Smooth muscle cell (in vitro differentiated cells): ENCODE results near the gene LPAR1. TPM values are rescaled to one million over a fixed set of nuclear protein-coding genes. Genes with fewer than 3 reads are reported as not detected.

Source experiments
- DNase-seq: peaks from one replicate; lab custom pipeline; 2025; ENCODE audit not compliant: unreplicated experiment; lab: John Stamatoyannopoulos, UW
- H2AFZ ChIP-seq: fragments of 200-600 bp; sonication (generic); 2 replicates; pipeline ENCODE4 v1.6.0; 2016; ENCODE audit warnings: antibody characterized with exemption, low read depth, mild to moderate bottlenecking
- H3F3A ChIP-seq: fragments of 200-600 bp; sonication (generic); 2 replicates; pipeline ENCODE4 v1.6.0; 2017; ENCODE audit warnings: antibody characterized with exemption, low read depth
- H3K27ac ChIP-seq: fragments of 200-600 bp; sonication (generic); 2 replicates; pipeline ENCODE4 v1.5.1; 2016; ENCODE audit warnings: low read depth, mild to moderate bottlenecking
- H3K27me3 ChIP-seq: fragments of 200-600 bp; sonication (generic); 2 replicates; pipeline ENCODE4 v1.6.1; 2016; ENCODE audit warnings: low read depth, mild to moderate bottlenecking
- H3K36me3 ChIP-seq: fragments of 200-600 bp; sonication (generic); 2 replicates; pipeline ENCODE4 v1.5.1; 2016; ENCODE audit warnings: low read depth
- H3K4me1 ChIP-seq: fragments of 200-600 bp; sonication (generic); 2 replicates; pipeline ENCODE4 v1.5.1; 2016; ENCODE audit warnings: low read depth
- H3K4me2 ChIP-seq: fragments of 200-600 bp; sonication (generic); 2 replicates; pipeline ENCODE4 v1.6.0; 2016; ENCODE audit warnings: mild to moderate bottlenecking
- H3K4me3 ChIP-seq: fragments of 200-600 bp; sonication (generic); 2 replicates; pipeline ENCODE4 v1.5.1; 2016; ENCODE audit warnings: mild to moderate bottlenecking
- H3K79me2 ChIP-seq: fragments of 200-600 bp; sonication (generic); 2 replicates; pipeline ENCODE4 v1.6.0; 2016; ENCODE audit warnings: low read depth, mild to moderate bottlenecking
- H3K9ac ChIP-seq: fragments of 200-600 bp; sonication (generic); 2 replicates; pipeline ENCODE4 v1.6.0; 2016; ENCODE audit warnings: low read depth
- H3K9me3 ChIP-seq: fragments of 200-600 bp; sonication (generic); replicated peaks from 2 replicates; pipeline ENCODE4 v1.5.1; 2016; ENCODE audit warnings: low read depth
- H4K20me1 ChIP-seq: fragments of 200-600 bp; sonication (generic); 2 replicates; pipeline ENCODE4 v1.6.0; 2016; ENCODE audit warnings: low read depth
- CTCF ChIP-seq: fragments of 200-600 bp; sonication (generic); IDR thresholded peaks from 2 replicates; pipeline ENCODE4 v1.5.1; 2017; ENCODE audit warnings: borderline replicate concordance, mild to moderate bottlenecking, antibody characterized with exemption; ENCODE audit not compliant: insufficient read depth, poor library complexity, severe bottlenecking
- WGBS: methylation state at CpG from one replicate; pipeline ENCODE4 v1.1.7; 2016; ENCODE audit warnings: low lambda C conversion rate; 5-methylcytosine and 5-hydroxymethylcytosine counted together
- polyA plus RNA-seq: library from polyadenylated mRNA; unstranded; fragments of >200 nt; fragmentation: Nextera tagmentation; extraction: Ambion mirVana; gene quantifications from 2 replicates; pipeline ENCODE4 v1.2.1, GENCODE V29; 2016
- total RNA-seq: library from RNA; depleted of rRNA; stranded (reverse); fragments of >200 nt; gene quantifications from 2 replicates; pipeline ENCODE4 v1.2.3, GENCODE V29; 2014

The LPAR1 gene
- total and polyA plus RNA-seq, 2 experiments from 2014 or later: 20.5 to 21.3 TPM

- H3K36me3 ChIP-seq: no peaks in the 10 kb centered on the region
- WGBS: 87% methylated on average over 4 of the region's 4 CpGs
- no peak overlapping the region for H3K4me3 ChIP-seq
- no peak for TF ChIP-seq CTCF
- no peaks in the 10 kb centered on the region for H3K4me1 ChIP-seq
- H3K9me3 ChIP-seq: no peaks in the 10 kb centered on the region
- peaks cover 1% of the 10 kb centered on the region for H3K79me2 ChIP-seq
- H3K27me3 ChIP-seq: no peaks in the 10 kb centered on the region
- no peak for DNase-seq
- H3K27ac ChIP-seq: no peak overlapping the region
- no peak overlapping the region for H2AFZ ChIP-seq
- H3K4me2 ChIP-seq: no peak overlapping the region
- H4K20me1 ChIP-seq: peaks cover 5% of the 10 kb centered on the region
- H3K9ac ChIP-seq: no peak overlapping the region
- H3F3A ChIP-seq: no peaks in the 10 kb centered on the region
Measured at GRCh38 chr9:110951805-110952539, 86.3 kb downstream of the LPAR1 start.

GRCh38 chr9:110950041-110950645 lies 88.1 kb downstream of the LPAR1 start:
- Histone ChIP-seq H3K4me1 (no peaks in the 10 kb centered on the region), H3K36me3 (no peaks in the 10 kb centered on the region), H3K27me3 (no peaks in the 10 kb centered on the region), H3K9me3 (no peaks in the 10 kb centered on the region), H3K27ac (no peak overlapping the region), H2AFZ (no peak overlapping the region), H3K79me2 (no peaks in the 10 kb centered on the region), H3K4me3 (no peak overlapping the region), H4K20me1 (peaks cover 5% of the 10 kb centered on the region), H3K9ac (no peak overlapping the region), H3F3A (no peaks in the 10 kb centered on the region), H3K4me2 (no peak overlapping the region)
- WGBS: 85% methylated on average over 4 of the region's 4 CpGs
- no peak for DNase-seq
- TF ChIP-seq CTCF: no peak

GRCh38 chr9:110949081-110949480 lies 89.2 kb downstream of the LPAR1 start:
- TF ChIP-seq CTCF: no peak
- no peak for DNase-seq

GRCh38 chr9:110947491-110948044 lies 90.7 kb downstream of the LPAR1 start:
- Histone ChIP-seq H4K20me1 (no peaks in the 10 kb centered on the region), H3K9ac (no peak overlapping the region), H3K27me3 (no peaks in the 10 kb centered on the region), H3K4me2 (no peak overlapping the region), H3K4me1 (peaks cover 2% of the 10 kb centered on the region), H3K79me2 (no peaks in the 10 kb centered on the region), H3K9me3 (no peaks in the 10 kb centered on the region), H3F3A (no peaks in the 10 kb centered on the region), H3K4me3 (no peak overlapping the region), H3K27ac (no peak overlapping the region), H2AFZ (no peak overlapping the region), H3K36me3 (no peaks in the 10 kb centered on the region)
- 95% methylated on average over 5 of the region's 5 CpGs for WGBS
- TF ChIP-seq CTCF: no peak
- no peak for DNase-seq

More at GRCh38 chr9:110949081-110949480, 89.2 kb downstream of the LPAR1 start:
- no peaks in the 10 kb centered on the region for H3K9me3 ChIP-seq
- H3K4me3 ChIP-seq: no peak overlapping the region
- no peaks in the 10 kb centered on the region for H3F3A ChIP-seq
- H3K27ac ChIP-seq: no peak overlapping the region
- no peaks in the 10 kb centered on the region for H3K36me3 ChIP-seq
- H3K79me2 ChIP-seq: no peaks in the 10 kb centered on the region
- no peak overlapping the region for H2AFZ ChIP-seq
- no peak overlapping the region for H3K9ac ChIP-seq
- H3K27me3 ChIP-seq: no peaks in the 10 kb centered on the region
- peaks cover 5% of the 10 kb centered on the region for H4K20me1 ChIP-seq
- 56% methylated on average over 4 of the region's 4 CpGs for WGBS
- H3K4me1 ChIP-seq: no peaks in the 10 kb centered on the region
- H3K4me2 ChIP-seq: no peak overlapping the region
